ENCODE data around the gene GCGR.

- TF ChIP-seq POLR2A (IDR thresholded peaks at IDR 0.05; ENCODE audit: low read length) (no peak), GATA1 (IDR thresholded peaks at IDR 0.05; ENCODE audit: low read depth, low read length) (no peak)
These were observed 37.9 kb downstream of the GCGR start for GRCh38 chr17:81841866-81842265.
